Islet of Langerhans (tissue), 1 donor: ENCODE results near the gene DLEC1.

ENCODE experiments used
- FAIRE-seq: peaks from one replicate; lab custom pipeline; 2011; peaks lifted over from hg19 to GRCh38; lab: Jason Lieb, UNC

Gene DLEC1

GRCh38 chr3:38108649-38109579 is 69.9 kb downstream of the DLEC1 start:
- FAIRE-seq: no peak

GRCh38 chr3:38109580-38110313 is 70.7 kb downstream of the DLEC1 start:
- no peak for FAIRE-seq

- FAIRE-seq: no peak
Measured at GRCh38 chr3:38110314-38111050, 71.5 kb downstream of the DLEC1 start.

GRCh38 chr3:38111201-38111600 is 72.2 kb downstream of the DLEC1 start:
- FAIRE-seq: no peak

- no peak for FAIRE-seq
Measured at GRCh38 chr3:38111696-38112377, 72.8 kb downstream of the DLEC1 start.

GRCh38 chr3:38112378-38112761 is 73.4 kb downstream of the DLEC1 start:
- FAIRE-seq: no peak

- no peak for FAIRE-seq
Measured at GRCh38 chr3:38114052-38114874, 75.3 kb downstream of the DLEC1 start.

GRCh38 chr3:38114875-38115644 is 76.1 kb downstream of the DLEC1 start:
- no peak for FAIRE-seq

GRCh38 chr3:38115645-38116427 is 76.8 kb downstream of the DLEC1 start:
- FAIRE-seq: no peak

- no peak for FAIRE-seq
Measured at GRCh38 chr3:38116471-38117162, 77.6 kb downstream of the DLEC1 start.

GRCh38 chr3:38117163-38117716 is 78.2 kb downstream of the DLEC1 start:
- FAIRE-seq: no peak

- no peak for FAIRE-seq
Measured at GRCh38 chr3:38117748-38118420, 78.9 kb downstream of the DLEC1 start.

GRCh38 chr3:38118421-38119247 is 79.6 kb downstream of the DLEC1 start:
- no peak for FAIRE-seq

- no peak for FAIRE-seq
Measured at GRCh38 chr3:38119248-38119544, 80.2 kb downstream of the DLEC1 start.

- FAIRE-seq: no peak
Measured at GRCh38 chr3:38119821-38120692, 81.0 kb downstream of the DLEC1 start.

GRCh38 chr3:38120693-38121450 is 81.9 kb downstream of the DLEC1 start:
- no peak for FAIRE-seq
